Psoas muscle (tissue), 8 donors: ENCODE results near the gene ACAP3. TPM values are rescaled to one million over a fixed set of nuclear protein-coding genes. Genes with fewer than 3 reads are reported as not detected.

Source experiments
- ATAC-seq, 4 donors: fragments of 200-7000 bp; cut with Tn5 transposase; one replicate each; pipeline ENCODE4 v1.9.1; 2020; ENCODE audit warnings: moderate library complexity in 3 of 4, mild to moderate bottlenecking in 2 of 4
- DNase-seq, 2 donors: peaks; one replicate each; pipeline ENCODE4 v3.0.0-alpha.2; 2020
- H3K27ac ChIP-seq: fragments of 200-600 bp; one replicate; pipeline ENCODE4 v1.8.0; 2022
- H3K27me3 ChIP-seq, 3 donors: fragments of 200-600 bp in 1 of 3; one replicate each; pipeline versions ENCODE4 v1.6.1 to v1.8.0; 2013 to 2022; ENCODE audit warnings: low read length in 2 of 3, mild to moderate bottlenecking in 2 of 3, moderate library complexity in 1 of 3; ENCODE audit not compliant: insufficient read depth in 3 of 3
- H3K36me3 ChIP-seq, 2 donors: fragments of 200-600 bp in 1 of 2; one replicate each; pipeline versions ENCODE4 v1.6.1 to v1.8.0; 2013 to 2022; ENCODE audit warnings: low read depth in 1 of 2, mild to moderate bottlenecking in 1 of 2, moderate library complexity in 1 of 2; ENCODE audit not compliant: insufficient read depth in 1 of 2
- H3K4me1 ChIP-seq: fragments of 200-600 bp; one replicate; pipeline ENCODE4 v1.8.0; 2022
- H3K4me3 ChIP-seq: fragments of 200-600 bp; one replicate; pipeline ENCODE4 v1.8.0; 2022; ENCODE audit warnings: mild to moderate bottlenecking
- H3K9me3 ChIP-seq: fragments of 200-600 bp; one replicate; pipeline ENCODE4 v1.8.0; 2022
- CTCF ChIP-seq: fragments of 200-600 bp; IDR thresholded peaks from one replicate; pipeline ENCODE4 v1.8.0; 2022; ENCODE audit warnings: antibody characterized with exemption
- WGBS, 3 donors: extraction: QIAGEN DNeasy Blood & Tissue Kit; methylation state at CpG; one replicate each; pipeline versions ENCODE4 v1.1.6 to v1.1.7; 2013; 5-methylcytosine and 5-hydroxymethylcytosine counted together
- intact Hi-C, 2 donors: fragments of 100-400 bp; cut with DNase I; formaldehyde crosslinking; loops; one replicate each; pipeline versions ENCODE4 v1.11.0 to v1.14.2; 2022
- polyA plus RNA-seq, 3 donors: library from polyadenylated mRNA; stranded (reverse); fragments of 200-250 nt; gene quantifications; one replicate each; pipeline ENCODE4 v1.2.3, GENCODE V29; 2013
- total RNA-seq, 4 donors: library from RNA; stranded (reverse); fragmentation: NEBNext Ultra II Directional in 2 of 4; extraction: Animal tissue kit (Norgen Biotek cat#: 25700) in 2 of 4; gene quantifications; one replicate each; pipeline versions ENCODE4 v1.2.1 to v1.2.4, GENCODE V29; 2021 to 2023
- donor health status: healthy with polysubstance abuse.
- donor health status: DM: no; HTN: no; CAD: no; lungs with moderate emphysema.
- donor health status: Bipolar disorder and iron deficiency.
- donor health status: healthy.
- donor health status: DM: yes; HTN: yes; CAD: no.
- donor health status: DM: no; HTN: no; CAD: no.
- donor health status: DM: no; HTN: no; CAD: no.
- donor health status: DM: yes; HTN: yes; CAD: no.

ACAP3 gene
- total and polyA plus RNA-seq, 7 donors: 14.7 to 32.0 (median 23.7) TPM

DNA sequence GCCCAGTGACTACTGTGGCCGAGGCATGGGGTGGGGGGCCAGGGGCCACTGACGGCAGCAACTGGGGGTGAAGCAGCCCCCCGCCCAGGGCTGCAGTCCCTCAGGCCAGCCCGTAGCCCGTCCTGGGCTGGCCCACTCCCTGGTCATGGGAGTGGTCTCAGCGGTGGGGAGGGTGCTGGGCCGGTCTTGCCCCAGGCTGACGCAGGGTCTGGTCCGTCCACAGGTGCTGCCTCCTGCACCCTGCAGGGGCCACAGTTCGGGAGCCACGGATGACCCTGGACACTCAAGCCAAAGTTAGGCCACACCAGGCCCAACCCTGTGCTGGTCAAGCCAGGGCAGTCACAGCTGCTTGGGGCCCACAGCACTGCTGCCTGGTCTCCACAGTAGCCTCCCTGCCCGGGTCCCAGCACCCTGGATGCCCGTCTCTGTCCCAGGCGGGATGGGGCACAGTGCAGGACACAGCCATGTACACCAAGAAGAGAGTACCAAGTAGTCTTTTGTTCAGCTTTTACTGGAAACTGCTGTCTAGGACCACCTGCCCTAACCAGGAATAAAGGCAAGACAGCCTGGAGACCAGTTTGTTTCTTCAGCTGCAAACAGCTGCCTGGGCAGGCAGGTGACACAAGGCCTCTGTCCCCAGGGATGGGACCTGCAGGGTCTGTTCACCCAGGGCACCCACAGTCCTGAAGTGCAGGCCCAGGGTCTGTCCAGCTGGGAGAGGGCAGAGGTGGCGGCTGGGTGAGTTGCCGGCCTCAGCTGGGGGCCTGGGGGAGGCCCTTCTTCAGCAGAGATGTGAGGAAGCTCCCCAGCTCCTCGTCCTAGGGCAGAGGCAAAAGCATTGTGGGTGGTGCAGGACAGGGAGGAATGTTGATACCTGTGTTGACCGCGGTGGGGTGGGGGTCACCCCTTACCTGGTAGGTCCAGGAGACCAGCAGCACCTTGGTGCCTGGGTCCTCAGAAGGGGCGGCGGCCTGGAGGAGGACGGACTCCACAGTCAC, 3.7 kb upstream of the ACAP3 start:
- no peaks in the 10 kb centered on the region for H3K9me3 ChIP-seq
- H3K4me3 ChIP-seq: no peak overlapping the region
- DNase-seq (no peak), ATAC-seq (no peak)
- WGBS, 3 donors: 81 to 86% (median 85%) methylated on average over 22 of the region's 22 CpGs
- intact Hi-C loops: no loop called here
- no peaks in the 10 kb centered on the region for H3K27me3 ChIP-seq
- H3K36me3 ChIP-seq: peaks cover 7 to 62% of the 10 kb centered on the region in 2 donors
- peak overlapping the region; percentile 9 for H3K27ac ChIP-seq
- peaks cover 19% of the 10 kb centered on the region for H3K4me1 ChIP-seq
- TF ChIP-seq CTCF: no peak

DNA sequence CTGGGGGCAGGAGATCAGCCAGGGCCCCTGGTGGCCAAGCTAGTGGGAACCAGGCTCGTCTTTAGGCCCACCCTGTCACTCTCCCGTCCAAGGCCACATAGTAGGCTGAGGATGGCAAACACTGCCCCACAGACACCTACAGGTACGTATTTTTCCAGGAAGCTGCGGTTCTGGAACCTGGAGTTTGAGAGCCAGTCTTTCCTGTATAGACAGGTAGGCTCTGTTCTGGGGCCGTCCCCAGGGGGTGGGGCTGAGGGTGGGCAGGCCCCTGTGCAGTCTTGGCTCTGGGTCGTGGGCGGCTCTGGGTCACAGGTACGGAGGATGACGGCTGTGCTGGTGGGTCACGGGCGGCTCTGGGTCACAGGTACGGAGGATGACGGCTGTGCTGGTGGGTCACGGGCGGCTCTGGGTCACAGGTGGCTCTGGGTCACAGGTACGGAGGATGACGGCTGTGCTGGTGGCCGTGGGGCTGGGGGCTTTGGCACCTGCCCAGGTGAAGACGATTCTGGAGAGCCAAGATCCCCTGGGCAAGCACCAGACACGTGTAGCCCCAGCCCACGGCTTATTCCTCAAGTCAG, 2.8 kb upstream of the ACAP3 start:
- H3K36me3 ChIP-seq: peaks cover 7 to 56% of the 10 kb centered on the region in 2 donors
- H3K4me1 ChIP-seq: peaks cover 28% of the 10 kb centered on the region
- DNase-seq (no peak), ATAC-seq (no peak)
- TF ChIP-seq CTCF: no peak
- no peaks in the 10 kb centered on the region for H3K27me3 ChIP-seq
- intact Hi-C loops: no loop called here
- H3K9me3 ChIP-seq: no peaks in the 10 kb centered on the region
- H3K4me3 ChIP-seq: no peak overlapping the region
- 77 to 86% (median 84%) methylated on average over 21 of the region's 21 CpGs for WGBS, 3 donors
- H3K27ac ChIP-seq: no peak overlapping the region

DNA sequence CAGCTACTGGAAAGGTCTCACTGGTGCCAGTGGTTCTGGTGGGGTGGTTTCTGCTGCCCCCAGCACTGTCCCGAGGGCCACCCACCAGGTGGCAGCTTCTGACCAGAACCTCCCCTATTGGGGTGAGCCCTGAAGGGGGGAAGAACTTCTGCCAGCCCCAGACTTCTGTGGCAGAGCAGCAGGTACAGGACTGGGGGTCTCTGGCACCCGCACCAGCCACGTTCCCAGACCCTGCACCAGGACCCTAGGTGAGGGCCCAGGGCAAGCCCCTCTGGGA, 2.3 kb upstream of the ACAP3 start:
- no peaks in the 10 kb centered on the region for H3K9me3 ChIP-seq
- WGBS, 3 donors: 59 to 86% (median 79%) methylated on average over 3 of the region's 3 CpGs
- TF ChIP-seq CTCF: no peak
- no peak for DNase-seq
- peaks cover 33% of the 10 kb centered on the region for H3K4me1 ChIP-seq
- ATAC-seq: no peak
- H3K27me3 ChIP-seq: no peaks in the 10 kb centered on the region
- peaks cover 7 to 52% of the 10 kb centered on the region in 2 donors for H3K36me3 ChIP-seq
- peak overlapping the region; percentile 93 for H3K4me3 ChIP-seq
- intact Hi-C loops: no loop called here
- peak overlapping the region; percentile 97 for H3K27ac ChIP-seq

DNA sequence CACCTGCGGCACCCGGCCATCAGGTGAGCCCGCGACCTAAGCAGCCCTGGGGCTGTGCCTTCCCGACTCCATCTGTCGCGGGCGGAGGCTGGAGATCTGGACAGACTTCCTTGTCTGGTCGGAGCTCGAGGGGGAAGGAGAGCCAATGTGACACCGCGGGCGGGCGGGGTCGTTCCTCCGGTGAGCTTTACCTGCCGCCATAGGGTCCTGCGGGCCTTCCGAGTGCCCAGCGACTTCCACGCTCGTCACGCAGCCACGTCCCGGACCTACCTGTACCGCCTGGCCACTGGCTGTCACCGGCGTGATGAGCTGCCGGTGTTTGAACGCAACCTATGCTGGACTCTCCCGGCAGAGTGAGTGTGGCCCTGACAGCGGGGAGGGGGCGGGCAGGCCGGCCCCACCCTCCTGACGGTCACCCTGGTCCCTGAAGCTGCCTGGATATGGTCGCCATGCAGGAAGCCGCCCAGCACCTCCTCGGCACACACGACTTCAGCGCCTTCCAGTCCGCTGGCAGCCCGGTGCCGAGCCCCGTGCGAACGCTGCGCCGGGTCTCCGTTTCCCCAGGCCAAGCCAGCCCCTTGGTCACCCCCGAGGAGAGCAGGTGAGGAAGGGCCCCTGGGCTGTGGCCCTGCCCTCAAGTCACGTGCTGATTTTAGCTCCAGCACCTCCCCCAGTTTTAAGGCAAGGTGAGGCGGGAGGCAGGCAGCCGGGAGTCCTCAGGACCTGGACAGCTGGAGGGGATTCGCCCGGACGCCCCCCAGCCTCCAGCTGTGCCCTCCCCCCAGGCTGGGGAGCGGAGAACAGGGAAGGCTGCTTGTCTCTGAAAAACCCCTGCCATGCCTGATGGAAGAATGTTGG, 1.8 kb upstream of the ACAP3 start:
- intact Hi-C loops: loop anchor here in 1 of 2 donors (5.0 kb wide), 1 partner anchor 38 kb away; the partner anchor contains the start of gene DVL1
- ATAC-seq (no peak), DNase-seq (peak in 1 of 2 donors; percentile 56)
- peak overlapping the region; percentile 97 for H3K27ac ChIP-seq
- H3K27me3 ChIP-seq: no peaks in the 10 kb centered on the region
- TF ChIP-seq CTCF: no peak
- H3K9me3 ChIP-seq: no peaks in the 10 kb centered on the region
- peak overlapping the region; percentile 93 for H3K4me3 ChIP-seq
- H3K4me1 ChIP-seq: peaks cover 39% of the 10 kb centered on the region
- H3K36me3 ChIP-seq: peaks cover 5 to 47% of the 10 kb centered on the region in 2 donors
- 35 to 40% (median 36%) methylated on average over 54 to 57 of the region's 57 CpGs for WGBS, 3 donors
